Body of pancreas (tissue), 4 donors: ENCODE results near the gene TMPRSS13. TPM values are rescaled to one million over a fixed set of nuclear protein-coding genes. Genes with fewer than 3 reads are reported as not detected.

Experiments
- ATAC-seq: fragments of 150-250 bp; one replicate; pipeline ENCODE4 v1.9.1; 2016
- DNase-seq, 4 donors: peaks; one replicate each; pipeline ENCODE4 v3.0.0-alpha.2; 2019
- H3K27ac ChIP-seq, 4 donors: fragments of 200-600 bp; sonication (generic); 1 replicate in 3 of 4; 2 replicates in 1 of 4; pipeline versions ENCODE4 v1.5.1 to v1.6.1; 2016 to 2019; ENCODE audit warnings: mild to moderate bottlenecking in 1 of 4, mixed read lengths in 1 of 4, moderate library complexity in 1 of 4
- H3K27me3 ChIP-seq, 2 donors: fragments of 200-600 bp; sonication (generic); one replicate each; pipeline ENCODE4 v1.6.0; 2016; ENCODE audit warnings: mild to moderate bottlenecking in 1 of 2
- H3K36me3 ChIP-seq, 2 donors: fragments of 200-600 bp; sonication (generic); replicated peaks in 1 of 2; 2 replicates each; pipeline ENCODE4 v1.5.1; 2016; ENCODE audit warnings: low read depth in 2 of 2; ENCODE audit not compliant: insufficient read depth in 1 of 2
- H3K4me1 ChIP-seq: fragments of 200-600 bp; sonication (generic); one replicate; pipeline ENCODE4 v1.6.0; 2016
- H3K4me3 ChIP-seq, 2 donors: fragments of 200-600 bp; sonication (generic); 1 replicate in 1 of 2; 2 replicates in 1 of 2; pipeline ENCODE4 v1.5.1; 2016 to 2019
- H3K9me3 ChIP-seq, 3 donors: fragments of 200-600 bp; sonication (generic); 1 replicate in 2 of 3; 2 replicates in 1 of 3; pipeline ENCODE4 v1.5.1; 2016
- POLR2A ChIP-seq, 3 donors: fragments of 450-650 bp; IDR thresholded peaks; one replicate each; pipeline ENCODE4 v1.6.1; 2016; ENCODE audit warnings: antibody characterized with exemption in 3 of 3, mild to moderate bottlenecking in 2 of 3
- WGBS, 2 donors: methylation state at CpG; one replicate each; pipeline ENCODE4 v1.1.5; 2017; 5-methylcytosine and 5-hydroxymethylcytosine counted together
- intact Hi-C: fragments of 100-400 bp; cut with DNase I; formaldehyde crosslinking; loops from one replicate; pipeline ENCODE4 v1.15.1; 2023
- total RNA-seq, 2 donors: library from RNA; depleted of rRNA; stranded (reverse); fragments of >200 nt; gene quantifications; one replicate each; pipeline ENCODE4 v1.1.0, GENCODE V29; 2016
- TF ChIP-seq, protein P1 (sequence below), 7 experiments: fragments of 450-650 bp in 4 of 7; fragments of 200-600 bp in 3 of 7; sonication (generic) in 3 of 7; IDR thresholded peaks; one replicate each; pipeline ENCODE4 v1.5.1; 2016 to 2019; ENCODE audit warnings: antibody characterized with exemption in 7 of 7

TMPRSS13 gene
- total RNA-seq, 2 donors from 2014 or later, result 1.6 to 4.9 TPM

DNA sequence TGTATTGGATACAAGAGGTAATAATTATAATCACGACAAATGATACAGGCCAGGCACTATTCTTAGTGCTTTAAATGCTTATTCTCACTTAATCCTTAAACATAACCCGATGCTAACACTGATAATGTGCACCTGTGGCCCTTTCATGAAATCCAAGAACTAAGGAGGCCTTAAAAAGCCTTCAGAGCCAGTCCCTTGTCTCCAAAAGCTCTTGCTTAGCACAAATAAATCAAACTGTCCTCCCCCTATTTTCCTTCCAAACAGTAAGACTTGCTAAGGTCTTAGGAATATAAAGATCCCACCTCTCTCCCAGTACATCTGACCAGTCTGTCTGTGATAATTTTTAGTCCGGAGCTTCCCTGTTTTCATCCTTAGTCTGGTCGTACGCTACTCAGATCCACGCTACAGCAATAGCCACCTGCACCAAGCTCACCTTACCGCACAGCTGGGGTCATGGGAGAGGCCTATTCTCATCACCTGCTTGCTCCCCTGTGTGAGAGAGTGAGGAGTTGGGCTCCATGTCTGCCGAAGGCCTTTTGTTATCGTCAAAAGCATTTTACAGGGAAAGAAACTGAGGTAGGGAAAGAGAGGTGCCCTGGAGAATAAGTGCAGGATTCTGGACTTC, 69.6 kb downstream of the TMPRSS13 start:
- TF ChIP-seq, protein P1, sequence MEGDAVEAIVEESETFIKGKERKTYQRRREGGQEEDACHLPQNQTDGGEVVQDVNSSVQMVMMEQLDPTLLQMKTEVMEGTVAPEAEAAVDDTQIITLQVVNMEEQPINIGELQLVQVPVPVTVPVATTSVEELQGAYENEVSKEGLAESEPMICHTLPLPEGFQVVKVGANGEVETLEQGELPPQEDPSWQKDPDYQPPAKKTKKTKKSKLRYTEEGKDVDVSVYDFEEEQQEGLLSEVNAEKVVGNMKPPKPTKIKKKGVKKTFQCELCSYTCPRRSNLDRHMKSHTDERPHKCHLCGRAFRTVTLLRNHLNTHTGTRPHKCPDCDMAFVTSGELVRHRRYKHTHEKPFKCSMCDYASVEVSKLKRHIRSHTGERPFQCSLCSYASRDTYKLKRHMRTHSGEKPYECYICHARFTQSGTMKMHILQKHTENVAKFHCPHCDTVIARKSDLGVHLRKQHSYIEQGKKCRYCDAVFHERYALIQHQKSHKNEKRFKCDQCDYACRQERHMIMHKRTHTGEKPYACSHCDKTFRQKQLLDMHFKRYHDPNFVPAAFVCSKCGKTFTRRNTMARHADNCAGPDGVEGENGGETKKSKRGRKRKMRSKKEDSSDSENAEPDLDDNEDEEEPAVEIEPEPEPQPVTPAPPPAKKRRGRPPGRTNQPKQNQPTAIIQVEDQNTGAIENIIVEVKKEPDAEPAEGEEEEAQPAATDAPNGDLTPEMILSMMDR (IDR thresholded peaks at IDR 0.05), result no peak
- no peak for TF ChIP-seq POLR2A (IDR thresholded peaks at IDR 0.05)
- no peak for DNase-seq
- H3K9me3 ChIP-seq, result no peaks in the 10 kb centered on the region
- intact Hi-C loops, result no loop called here
- no peak for ATAC-seq
- no peaks in the 10 kb centered on the region for H3K36me3 ChIP-seq
- H3K27me3 ChIP-seq, result no peaks in the 10 kb centered on the region
- H3K4me1 ChIP-seq, result peaks cover 4% of the 10 kb centered on the region
- 79 to 82% methylated on average over 9 of the region's 9 CpGs for WGBS, 2 donors
- H3K4me3 ChIP-seq, result no peak overlapping the region
- H3K27ac ChIP-seq, result no peak overlapping the region

DNA sequence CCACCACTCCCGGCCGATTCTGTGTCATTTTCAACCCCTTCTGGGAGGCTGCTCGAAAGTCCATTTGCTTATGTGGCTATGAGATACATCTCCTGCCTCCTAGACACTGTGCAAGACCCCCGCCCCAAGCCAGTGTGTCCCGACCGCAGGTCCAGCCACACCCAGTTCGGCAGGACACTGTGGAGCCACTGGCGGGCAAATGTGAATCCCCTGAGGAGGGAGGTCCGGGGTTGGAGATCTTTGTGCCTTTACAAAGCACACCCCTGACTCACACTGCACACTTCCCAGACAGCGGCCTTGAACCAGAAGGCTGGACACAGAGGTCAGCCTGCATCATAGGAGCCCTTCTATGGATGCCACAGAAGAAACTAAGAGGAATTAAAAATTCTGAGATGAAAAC, 70.1 kb downstream of the TMPRSS13 start:
- H3K27ac ChIP-seq, result no peak overlapping the region
- ATAC-seq (no peak), DNase-seq (no peak)
- peaks cover 4% of the 10 kb centered on the region for H3K4me1 ChIP-seq
- no peaks in the 10 kb centered on the region for H3K36me3 ChIP-seq
- intact Hi-C loops, result no loop called here
- H3K9me3 ChIP-seq, result no peaks in the 10 kb centered on the region
- 50 to 81% methylated on average over 2 to 10 of the region's 10 CpGs for WGBS, 2 donors
- TF ChIP-seq POLR2A (IDR thresholded peaks at IDR 0.05), result no peak
- TF ChIP-seq, protein P1 (IDR thresholded peaks at IDR 0.05), result no peak
- H3K4me3 ChIP-seq, result no peak overlapping the region
- H3K27me3 ChIP-seq, result no peaks in the 10 kb centered on the region

DNA sequence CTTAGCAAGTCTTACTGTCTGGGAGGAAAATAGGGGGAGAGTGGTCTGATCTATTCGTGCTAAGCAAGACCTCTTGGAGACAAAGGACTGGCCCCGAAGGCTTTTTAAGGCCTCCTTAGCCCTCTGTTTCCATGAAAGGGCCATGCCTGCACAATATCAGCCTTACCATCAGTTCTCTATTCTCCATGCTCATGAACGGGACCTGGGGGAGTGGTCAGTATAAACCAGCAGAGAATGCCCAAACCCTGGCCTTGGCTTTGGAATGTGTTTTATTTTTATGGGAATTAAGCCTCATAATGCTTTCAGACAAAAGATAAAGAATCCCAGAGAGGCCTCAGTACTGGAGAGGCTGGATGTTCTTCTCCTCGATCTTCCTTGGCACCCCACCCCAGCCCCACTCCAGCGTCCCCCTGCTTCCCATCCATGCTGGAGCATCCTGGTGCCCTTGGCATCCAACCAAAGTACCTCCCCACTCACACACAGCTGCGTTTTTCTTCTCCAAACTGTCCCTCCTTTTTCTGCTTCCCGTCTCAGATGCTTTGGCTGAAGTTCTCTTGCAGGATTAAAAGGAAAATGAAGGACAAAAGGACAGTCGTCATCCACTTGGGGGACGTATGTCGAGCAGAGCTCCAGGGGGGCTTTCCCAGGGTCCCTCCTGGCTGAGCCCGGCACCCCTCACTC, 71.3 kb downstream of the TMPRSS13 start:
- ATAC-seq (no peak), DNase-seq (no peak)
- no peak overlapping the region for H3K27ac ChIP-seq
- H3K4me1 ChIP-seq, result peaks cover 4% of the 10 kb centered on the region
- H3K27me3 ChIP-seq, result no peaks in the 10 kb centered on the region
- H3K36me3 ChIP-seq, result no peaks in the 10 kb centered on the region
- no peaks in the 10 kb centered on the region for H3K9me3 ChIP-seq
- H3K4me3 ChIP-seq, result no peak overlapping the region
- WGBS, 2 donors, result 57 to 67% methylated on average over 11 of the region's 11 CpGs
- intact Hi-C loops, result no loop called here
- no peak for TF ChIP-seq POLR2A (IDR thresholded peaks at IDR 0.05)
- TF ChIP-seq, protein P1 (IDR thresholded peaks at IDR 0.05), result no peak

- intact Hi-C loops, result no loop called here
- TF ChIP-seq, protein P1 (IDR thresholded peaks at IDR 0.05), result no peak
- no peak for TF ChIP-seq POLR2A (IDR thresholded peaks at IDR 0.05)
- ATAC-seq (no peak), DNase-seq (no peak)
- Histone ChIP-seq H3K4me3 (no peak overlapping the region), H3K36me3 (no peaks in the 10 kb centered on the region), H3K4me1 (peaks cover 4% of the 10 kb centered on the region), H3K9me3 (no peaks in the 10 kb centered on the region), H3K27me3 (no peaks in the 10 kb centered on the region), H3K27ac (no peak overlapping the region)
- 76 to 79% methylated on average over 13 of the region's 13 CpGs for WGBS, 2 donors
Observed at GRCh38 chr11:117855912-117856651, 73.1 kb downstream of the TMPRSS13 start.
